ENCODE measurements around the gene AASS.
A peak's percentile ranks its signal among the peaks of the same experiment; 100 is the strongest.

AASS gene

DNA sequence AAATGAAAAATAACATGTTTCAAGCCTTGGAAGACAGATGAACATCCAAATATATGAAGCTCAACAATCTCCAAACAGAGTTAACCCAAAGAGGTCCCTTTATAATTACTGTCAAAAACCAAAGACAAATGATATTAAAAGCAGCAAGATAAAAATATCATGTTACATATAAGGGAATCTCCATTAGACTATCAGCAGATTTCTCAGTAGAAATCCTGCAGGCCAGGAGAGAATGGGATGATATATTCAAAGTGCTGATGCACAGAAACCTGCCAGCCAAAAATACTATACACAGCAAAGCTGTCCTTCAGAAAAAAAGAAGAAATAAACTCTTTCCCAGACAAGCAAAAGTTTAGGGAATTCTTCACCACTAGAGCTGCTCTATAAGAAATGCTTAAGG is 41.0 kb downstream of the AASS start:
- no peak for DNase-seq

DNA sequence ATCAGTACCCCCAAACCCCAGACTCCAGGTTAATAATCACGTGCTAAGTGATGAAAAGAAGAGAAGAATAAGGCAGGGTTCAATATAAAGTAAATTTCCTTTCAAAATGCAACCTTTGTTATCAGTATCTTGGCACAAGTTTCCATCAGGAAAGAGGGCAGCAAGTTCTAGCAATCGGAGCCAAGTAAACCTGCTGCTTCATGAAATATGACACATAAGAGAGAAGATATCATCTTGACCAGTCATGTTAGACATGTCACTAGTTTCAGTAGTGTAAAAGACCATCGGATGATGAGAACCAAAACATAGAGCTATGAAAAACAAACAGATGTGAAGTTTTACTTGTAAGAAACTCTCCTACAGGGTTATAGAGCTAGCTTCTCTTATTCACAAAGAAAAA is 44.0 kb downstream of the AASS start:
- DNase-seq: no peak

DNA sequence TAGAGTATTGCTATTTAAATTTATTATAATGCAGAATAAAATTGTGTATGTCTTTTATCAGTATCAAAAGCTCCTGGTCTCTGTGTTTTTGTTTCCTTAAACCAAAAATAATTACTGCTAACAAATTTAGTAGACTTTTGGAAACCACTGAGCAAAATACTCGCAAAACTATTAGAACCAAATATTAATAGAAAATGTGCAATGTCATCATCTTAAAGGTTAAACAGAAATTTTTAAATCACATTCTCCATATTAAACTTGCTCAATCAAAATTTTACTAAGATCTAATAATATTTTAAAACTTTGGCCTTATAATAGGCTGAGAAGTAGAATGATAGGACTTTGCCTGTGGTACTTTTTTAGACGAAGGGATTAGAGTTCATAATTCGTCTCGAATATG is 48.4 kb downstream of the AASS start:
- no peak for DNase-seq

DNA sequence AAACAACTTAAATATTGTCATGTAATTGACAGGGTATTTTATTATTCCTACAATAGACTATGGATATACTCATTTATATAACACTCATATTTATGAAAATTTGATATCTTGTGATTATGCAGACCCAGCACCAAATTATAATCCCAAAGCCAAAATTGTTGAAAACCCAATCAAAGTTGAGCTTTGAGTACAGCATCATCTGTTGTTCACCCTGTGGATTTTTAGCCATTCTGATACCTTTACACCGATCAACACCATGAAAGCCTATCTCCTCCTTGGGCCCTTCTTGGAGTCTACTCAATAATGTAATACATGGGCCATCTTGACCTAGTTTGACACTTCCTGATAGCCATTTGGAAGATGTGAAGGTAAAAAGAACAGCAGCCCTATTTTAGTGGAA is 49.5 kb downstream of the AASS start:
- DNase-seq: no peak

DNA sequence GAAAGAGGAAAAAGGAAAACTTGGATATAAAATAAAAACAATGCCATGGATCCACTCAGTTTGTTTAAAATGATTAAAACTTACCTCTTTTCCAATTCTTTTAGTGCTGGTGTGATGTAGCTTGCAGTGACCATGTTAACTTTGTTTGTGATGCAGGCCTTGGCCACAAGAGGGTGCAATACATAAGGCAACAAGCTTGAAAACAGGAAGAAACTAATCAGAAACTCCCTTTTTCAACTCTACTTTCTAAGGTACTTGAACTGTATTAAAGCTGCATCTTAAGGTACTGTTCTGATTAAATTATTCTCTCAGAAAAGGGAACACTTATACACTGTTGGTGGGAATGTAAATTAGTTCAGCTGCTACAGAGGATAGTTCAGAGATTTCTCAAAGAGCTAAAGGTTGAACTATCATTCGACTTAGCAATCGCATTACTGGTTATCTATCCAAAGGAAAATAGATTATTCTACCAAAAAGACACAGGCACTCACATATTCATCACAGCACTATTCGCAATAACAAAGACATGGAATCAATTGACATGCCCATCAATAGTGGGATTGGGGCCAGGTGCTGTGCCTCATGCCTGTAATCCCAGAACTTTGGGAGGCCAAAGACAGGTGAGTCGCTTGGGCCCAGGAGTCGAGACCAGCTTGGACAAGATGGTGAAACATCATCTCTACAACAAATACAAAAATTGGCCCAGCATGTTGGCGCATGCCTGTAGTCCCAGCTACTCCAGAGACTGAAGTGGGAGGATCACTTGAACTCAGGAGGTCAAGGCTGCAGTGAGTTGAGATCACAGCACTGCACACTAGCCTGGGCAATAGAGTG is 50.9 kb downstream of the AASS start:
- peak; percentile 57 for DNase-seq

DNA sequence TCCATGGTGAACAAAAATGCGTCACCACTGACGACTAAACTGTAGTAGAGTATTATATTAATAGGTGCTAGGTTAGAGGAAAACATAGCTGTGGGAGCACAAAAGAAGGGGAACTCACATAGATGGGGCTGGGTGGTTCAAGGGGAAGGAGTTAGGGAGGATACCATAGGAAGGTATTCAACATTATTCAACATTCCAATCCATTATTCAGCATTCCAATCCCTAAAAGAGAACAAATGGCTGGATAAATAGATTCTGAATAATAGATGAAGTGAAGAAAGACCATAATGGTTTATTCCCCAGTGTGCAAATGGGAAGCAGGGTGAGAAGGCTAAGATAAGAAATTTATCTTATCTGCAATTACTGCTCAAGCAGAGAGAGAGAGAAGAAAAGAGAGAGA is 61.4 kb downstream of the AASS start:
- no peak for DNase-seq

DNA sequence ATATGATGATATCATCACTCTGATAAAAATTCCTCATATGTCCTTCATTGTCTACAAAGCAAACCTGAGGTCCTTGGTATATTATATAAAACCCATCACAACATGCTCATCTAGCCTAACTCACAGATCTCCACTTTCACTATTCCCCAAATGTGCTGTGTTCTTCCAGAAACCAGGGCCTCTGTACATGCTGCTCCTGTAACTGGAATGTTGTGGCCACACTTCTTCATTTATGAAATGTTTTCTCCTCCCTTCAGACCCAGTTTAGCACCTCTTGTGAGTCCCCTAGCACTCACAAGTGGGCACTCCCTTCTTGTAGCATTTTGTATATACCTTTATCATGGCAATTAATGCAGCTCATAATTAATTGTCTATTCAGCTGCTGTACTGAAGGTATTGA is 61.9 kb downstream of the AASS start:
- no peak for DNase-seq

DNA sequence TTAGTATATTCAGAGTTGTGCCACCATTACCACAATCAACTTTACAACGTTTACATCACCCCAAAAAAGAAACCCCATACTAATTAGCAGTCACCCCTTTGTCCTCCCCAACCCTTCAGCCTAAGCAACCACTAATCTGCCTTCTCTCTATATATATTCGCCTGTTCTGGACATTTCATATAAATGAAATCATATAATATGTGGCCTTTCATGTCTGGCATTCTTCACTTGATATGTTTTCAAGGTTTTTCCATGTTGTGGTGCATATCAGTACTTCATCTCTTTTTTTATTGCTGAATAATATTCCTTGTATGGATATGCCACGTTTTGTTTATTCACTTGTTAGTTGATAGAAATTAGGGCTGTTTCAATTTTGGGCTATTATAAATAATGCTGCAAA is 70.4 kb downstream of the AASS start:
- DNase-seq: no peak

DNA sequence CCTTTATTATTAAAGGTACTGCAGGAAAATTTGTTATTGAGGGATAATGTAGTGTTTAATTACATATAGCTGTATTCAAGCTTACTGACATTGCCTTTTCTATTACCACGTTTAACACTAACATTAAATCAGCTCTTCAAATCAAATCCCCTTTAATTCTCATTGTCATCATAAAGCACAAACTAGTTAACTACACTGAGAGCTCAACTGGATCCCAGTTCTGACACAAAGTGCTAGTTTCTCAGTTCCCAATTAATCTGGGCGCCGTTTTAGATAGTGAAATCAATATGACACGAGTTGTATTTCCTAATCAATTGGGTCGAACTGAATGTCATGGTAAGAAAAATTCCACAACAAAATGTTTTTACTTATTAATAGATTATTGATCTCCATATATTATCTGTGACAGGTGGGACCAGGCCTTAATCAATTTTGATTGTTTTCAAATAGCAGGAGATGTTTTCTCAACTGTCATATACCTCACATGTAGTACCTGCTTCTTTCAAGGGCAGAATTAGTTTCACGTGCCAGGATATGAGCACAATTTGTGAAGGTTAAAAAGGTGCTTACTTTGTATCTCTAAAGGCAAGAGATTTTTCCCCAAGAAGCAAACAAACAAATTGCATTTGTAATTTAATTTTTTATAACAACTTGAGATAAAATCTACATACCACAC is 71.0 kb downstream of the AASS start:
- DNase-seq: no peak

DNA sequence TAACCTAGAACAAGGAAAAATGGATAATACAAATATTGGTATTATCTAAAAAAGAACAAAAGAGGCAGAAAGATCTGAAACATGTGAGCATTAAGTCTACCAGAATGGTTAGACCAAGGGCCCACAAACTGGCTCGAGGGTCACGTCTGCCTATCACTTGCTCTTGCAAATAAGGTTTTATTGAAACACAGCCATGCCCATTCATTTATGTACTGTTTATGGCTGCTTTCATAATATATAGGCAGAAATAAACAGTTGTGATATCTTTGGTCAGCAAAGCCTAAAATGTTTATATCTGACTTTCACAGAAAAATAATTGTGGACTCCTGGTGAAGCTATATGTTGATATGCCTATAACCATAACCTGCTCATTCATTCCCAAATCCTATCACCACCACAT is 71.8 kb downstream of the AASS start:
- no peak for DNase-seq

DNA sequence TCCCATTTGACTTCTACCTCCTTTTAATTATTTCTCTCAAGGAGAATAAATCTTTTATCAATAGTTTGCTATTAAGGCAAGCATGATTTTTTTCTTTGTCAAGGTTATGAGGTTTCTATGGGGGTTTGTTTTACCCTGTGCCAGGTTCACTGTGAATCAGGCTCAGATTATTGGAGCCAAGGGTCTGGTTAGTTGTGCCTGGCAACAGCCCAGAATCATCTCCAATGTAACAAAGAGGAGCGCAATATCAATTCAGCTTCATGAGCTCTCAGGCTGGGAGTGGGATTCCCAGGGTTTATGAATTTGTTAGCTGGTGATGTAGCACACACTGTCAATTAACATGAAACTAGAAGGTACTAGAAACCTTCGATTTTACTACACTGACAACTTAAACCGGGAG is 73.2 kb downstream of the AASS start:
- no peak for DNase-seq

DNA sequence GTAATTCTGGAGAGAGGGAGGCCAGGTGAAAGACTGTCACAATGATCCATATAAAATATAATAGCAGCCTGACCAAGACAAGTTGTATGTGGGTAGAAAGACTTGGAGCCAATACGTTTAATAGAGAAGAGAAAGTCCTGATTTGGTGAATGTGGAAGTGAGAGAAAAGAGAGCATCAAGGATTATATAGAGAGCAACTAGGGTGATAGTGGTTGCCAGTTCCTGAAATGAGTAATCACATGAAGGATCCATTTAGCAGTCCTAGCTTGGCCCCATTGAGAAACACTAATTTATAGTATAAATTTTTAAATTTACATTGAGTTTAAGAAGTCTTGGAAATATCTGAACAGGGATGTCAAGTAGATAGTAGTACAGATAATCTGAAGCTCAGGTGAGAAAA is 74.0 kb downstream of the AASS start:
- no peak for DNase-seq

DNA sequence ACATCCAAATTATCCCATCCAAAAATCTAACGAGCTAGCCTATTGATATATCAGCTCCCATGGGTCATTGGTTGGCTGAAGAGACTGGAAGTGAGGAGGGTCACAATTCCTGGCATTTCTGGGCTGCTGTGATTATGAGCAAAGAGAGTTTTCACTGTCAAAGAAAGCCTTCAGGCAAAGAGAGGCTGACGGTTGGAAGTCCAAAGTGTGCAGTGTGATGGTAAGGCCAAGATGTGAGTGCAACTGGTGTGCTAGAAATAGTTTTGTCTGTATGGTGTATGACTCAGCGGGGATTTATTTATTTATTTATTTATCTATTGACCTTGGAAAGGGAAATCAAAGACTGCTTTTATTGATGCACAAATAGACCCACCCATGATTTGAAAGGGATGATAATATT is 75.0 kb downstream of the AASS start:
- DNase-seq: no peak

DNA sequence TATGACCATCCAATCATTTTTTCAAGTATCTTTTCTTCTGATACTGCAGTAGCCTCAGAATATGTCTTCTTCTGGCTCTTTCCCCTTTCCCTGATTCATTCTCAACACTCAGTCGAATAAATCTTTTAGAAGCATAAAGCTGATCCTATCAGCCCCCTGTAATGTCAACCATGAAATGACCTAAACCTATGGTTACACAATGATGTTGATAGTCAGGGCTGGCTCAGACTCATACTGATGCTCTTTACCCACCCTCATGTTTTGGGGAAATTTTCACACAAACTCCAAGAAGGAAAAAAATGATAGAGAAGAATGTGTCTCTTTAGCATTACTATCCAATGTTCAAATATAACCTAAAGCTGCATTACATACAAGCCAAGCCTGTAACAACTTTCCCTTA is 76.0 kb downstream of the AASS start:
- no peak for DNase-seq

DNA sequence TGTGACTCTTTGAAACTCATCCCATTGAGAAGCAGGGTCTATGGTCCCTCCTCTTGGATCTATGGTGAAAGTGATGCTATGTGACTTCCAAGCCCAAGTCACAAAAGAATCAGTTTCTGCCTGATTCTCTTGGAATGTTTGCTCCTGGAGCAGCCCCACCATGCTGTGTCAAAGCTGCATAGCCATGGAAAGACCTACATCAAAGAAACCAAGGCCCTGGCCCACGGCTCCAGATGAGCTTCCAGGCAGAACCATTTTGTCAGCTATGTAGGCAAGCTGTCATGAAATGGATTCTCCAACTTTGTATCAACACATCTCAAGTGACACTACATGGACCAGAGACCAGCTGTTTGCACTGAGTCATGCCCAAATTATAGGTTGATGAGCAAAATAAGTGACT is 77.0 kb downstream of the AASS start:
- no peak for DNase-seq

DNA sequence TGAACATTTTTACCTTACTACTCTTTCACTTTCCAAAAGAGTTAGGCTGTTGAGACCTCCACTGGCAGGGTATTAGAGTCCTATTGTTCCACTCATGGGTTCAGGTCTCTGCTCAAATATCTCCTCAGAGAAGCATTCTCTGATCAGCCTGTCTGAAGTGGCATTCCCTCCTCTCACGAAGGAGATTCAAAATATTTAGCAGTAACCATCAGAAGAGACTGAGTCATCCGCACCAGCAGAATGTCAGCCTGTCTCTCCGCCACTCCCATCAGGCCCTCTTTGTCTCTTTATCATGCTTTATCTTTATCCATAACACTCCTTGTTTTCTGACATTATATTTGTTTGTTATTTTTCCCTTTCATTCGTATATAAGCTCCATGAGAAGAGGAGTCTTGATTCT is 79.1 kb downstream of the AASS start:
- DNase-seq: no peak

DNA sequence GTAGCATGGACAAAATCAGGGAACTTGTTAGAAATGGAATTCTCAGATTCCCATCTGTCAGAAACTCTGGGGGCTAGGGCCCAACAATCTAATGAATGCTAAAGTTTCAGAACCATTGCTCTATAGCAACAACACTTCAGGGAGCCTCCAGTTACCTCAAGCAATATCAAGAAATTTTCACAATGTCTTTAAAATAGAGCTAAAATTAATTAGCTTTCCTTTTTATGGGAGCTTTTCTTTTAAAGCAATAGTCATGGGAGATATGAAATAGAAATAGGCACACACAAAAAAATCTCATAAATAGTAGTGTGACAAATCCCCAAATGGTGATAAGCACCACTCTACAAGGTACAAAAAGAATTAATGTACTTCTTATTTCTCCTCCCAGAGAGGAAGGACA is 80.9 kb downstream of the AASS start:
- no peak for DNase-seq

DNA sequence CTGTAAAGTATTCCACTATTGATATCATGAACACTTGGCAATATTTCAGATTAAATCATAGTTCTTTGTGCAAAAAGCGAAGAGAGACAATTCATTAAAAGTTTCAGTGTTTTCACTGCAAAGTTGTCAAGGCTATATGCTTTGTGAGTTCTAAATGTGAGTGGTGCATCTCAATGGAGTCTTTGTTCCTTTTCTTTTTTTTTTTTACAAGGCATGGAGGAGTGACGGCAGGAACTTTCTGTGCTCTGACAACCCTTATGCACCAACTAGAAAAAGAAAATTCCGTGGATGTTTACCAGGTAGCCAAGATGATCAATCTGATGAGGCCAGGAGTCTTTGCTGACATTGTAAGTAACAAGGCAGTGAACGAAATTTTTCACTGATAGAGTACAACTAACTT is 84.5 kb downstream of the AASS start:
- DNase-seq: no peak

DNA sequence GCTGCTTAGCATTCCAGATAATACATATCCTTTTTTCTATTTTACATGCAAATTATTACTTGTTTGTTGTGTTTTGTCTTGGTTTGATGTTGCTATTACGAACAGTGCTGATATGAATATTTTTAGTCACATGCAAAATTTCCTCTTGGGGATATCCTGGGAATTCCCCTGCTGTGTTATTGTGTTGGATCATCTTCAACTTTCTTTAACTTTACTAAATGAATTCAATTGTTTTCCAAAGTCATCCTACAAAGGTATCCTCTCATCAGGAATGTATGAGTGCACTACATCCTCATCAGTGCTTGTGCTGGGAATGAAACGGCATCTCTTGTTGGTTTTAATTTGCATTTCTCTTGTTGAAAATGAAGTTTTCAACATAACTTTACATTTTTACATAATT is 87.1 kb downstream of the AASS start:
- no peak for DNase-seq

DNA sequence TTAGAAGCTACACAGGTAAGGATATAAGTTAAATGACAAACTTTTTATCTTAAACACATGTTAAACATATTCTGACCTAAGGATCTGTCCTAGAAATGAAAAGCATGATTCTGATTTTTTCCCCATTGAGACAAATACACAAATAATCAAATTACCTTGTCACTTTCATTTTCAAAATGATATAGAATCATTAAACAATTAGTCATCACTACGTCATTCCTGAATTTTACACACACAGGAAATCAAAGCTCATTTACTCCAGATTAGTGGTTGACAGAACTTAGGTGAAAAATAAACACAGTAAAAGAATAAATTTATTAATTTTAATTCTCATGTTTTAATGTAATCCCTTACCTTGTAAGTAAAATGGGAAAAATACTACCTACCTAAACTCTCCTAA is 89.0 kb downstream of the AASS start:
- DNase-seq: no peak

DNA sequence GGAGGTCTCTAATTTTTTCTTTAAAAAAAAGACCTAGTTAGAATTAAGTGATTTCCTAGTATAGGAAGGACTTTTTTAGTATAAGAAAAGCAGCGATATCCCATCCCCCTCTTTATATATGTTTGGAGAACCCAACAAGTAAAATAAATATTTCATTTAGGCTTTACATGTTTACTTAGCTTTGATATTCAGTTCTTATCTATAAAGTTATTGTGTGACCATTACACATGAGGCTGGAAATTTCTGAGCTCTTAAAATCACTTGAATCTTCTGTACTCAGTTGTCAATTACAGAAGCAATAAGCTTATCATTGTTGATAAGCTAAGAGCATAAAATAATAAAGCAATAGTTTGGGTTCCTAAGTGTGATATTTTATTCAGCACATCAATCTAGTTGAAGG is 89.7 kb downstream of the AASS start:
- no peak for DNase-seq

DNA sequence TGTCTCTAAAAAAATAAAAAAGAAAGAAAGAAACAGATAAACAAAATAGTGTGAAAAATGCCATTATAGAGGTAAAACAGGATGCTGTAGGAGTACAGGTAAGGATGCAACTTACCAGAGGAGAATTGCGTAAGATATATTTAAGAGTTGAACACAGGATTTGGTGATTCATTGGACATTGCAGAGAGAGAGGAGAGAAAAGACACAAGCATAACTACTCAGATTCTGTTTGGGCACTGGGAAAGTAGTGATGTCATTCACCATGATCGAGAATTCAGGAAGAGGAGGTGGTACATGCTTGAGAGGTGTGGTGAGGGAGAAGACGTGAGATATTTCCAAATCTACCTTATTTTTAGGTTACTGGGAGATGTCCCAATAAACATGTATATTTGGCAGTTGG is 97.6 kb downstream of the AASS start:
- DNase-seq: no peak

DNA sequence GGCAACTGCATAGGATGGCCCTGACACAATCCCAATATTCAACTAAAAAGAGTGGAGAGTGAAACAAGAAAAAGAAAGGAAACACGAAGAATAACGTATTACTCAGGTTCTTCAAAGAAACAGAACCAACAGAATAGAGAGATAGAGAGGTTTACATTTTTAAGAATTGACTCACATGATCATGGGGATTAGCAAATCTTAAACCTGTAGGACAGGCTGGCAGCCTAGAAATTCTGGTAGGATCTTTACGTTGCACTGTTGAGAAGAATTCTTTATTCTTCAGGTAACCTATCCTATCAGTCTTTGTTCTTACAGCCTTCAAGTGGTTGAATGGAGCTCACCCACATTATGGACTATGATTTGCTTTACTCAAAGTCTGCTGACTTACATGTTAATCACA is 103.9 kb downstream of the AASS start:
- DNase-seq: no peak

DNA sequence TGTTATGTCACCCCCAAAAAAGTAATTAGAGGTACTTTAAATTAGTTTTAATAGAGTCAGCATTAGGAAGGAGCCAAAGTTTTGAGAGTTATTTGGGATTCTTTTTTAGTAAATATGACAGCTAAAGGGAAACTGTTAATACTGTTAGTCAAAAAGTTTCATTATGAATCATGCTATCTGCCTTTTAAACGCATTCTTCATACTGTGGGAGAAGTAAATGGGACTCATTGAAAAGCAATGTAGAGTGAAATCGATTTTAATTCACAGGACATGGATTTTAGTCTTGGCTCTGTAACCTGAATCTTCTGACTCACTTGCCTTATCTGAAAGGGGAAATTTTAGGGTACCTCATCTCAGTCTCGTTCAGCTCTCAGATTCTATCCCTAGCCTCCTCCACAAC is 105.1 kb downstream of the AASS start:
- DNase-seq: no peak

DNA sequence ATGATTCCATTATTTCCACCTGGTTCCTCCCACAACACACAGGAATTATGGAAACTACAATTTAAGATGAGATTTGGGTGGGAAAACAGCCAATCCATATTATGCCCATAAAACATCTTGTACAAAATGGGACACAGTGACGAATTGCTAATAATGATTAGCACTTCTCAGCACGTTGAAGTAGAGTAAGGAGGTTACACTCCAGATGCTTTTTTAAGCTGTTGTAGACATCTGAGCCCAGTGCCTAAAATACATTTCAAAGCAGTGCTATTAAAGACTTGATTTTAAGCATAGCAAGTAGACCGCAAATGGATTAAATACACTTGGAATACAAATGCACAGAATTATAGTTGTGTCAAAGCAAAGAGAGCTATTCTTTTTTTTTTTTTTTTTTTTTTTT is 105.9 kb downstream of the AASS start:
- DNase-seq: no peak
